Stimulated activated naive CD8-positive, alpha-beta T cell treated with anti-CD3 and anti-CD28 coated beads, Interleukin-15, amount 100 ng/mL, for 72 hours (primary cell): ENCODE data around the gene TMEM97.
"Not testable (repeated sequence)": the region's sequence is repeated elsewhere in the genome, so short reads cannot be mapped to it uniquely, and the experiment has no call there.

Experiments used
- ATAC-seq: fragments of 150-1000 bp; cut with Tn5 transposase; 2 replicates; pipeline ENCODE4 v1.10.0; 2021; ENCODE audit warnings: mild to moderate bottlenecking, moderate library complexity
- DNase-seq, 2 donors: peaks; one replicate each; pipeline ENCODE4 v3.0.0; 2021 to 2022
- H3K27ac Mint-ChIP-seq, 2 donors: one replicate each; pipeline ENCODE4 v1.8.0; 2022; ENCODE audit warnings: mild to moderate bottlenecking in 2 of 2, mixed read lengths in 2 of 2, moderate library complexity in 2 of 2
- H3K27me3 Mint-ChIP-seq: one replicate; pipeline ENCODE4 v1.8.0; 2022; ENCODE audit warnings: mixed read lengths
- H3K4me1 Mint-ChIP-seq: one replicate; pipeline ENCODE4 v1.8.0; 2022; ENCODE audit warnings: mild to moderate bottlenecking, mixed read lengths
- H3K4me3 Mint-ChIP-seq, 2 donors: one replicate each; pipeline ENCODE4 v1.8.0; 2022; ENCODE audit warnings: mild to moderate bottlenecking in 2 of 2, mixed read lengths in 2 of 2, moderate library complexity in 1 of 2
- H3K9me3 Mint-ChIP-seq, 2 donors: one replicate each; pipeline ENCODE4 v1.8.0; 2022; ENCODE audit warnings: mixed read lengths in 2 of 2

The TMEM97 gene

DNA sequence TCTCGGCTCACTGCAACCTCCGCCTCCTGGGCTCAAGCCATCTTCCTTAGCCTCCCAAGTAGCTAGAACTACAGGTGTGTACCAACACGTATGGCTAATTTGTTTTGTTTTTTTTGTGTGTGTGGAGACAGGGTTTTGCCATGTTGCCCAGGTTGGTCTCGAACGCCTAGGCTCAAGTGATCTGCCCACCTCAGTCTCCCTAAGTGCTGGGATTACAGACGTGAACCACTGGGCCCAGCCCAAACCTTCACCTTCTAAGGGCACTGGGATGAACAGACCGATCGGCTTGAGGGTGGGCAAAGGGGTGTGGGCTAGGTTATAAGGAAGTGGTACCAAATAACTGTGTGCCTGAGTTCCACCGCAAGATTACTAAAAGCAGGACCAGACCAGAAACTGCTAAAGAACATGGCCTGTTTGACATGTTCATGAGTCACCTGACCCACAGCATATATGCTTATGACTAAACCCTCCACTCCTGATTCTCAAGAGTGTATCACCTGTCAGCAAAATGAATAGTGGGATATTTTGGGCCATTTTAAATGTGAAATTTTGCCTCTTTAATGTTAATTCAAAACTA is 8.1 kb downstream of the TMEM97 start:
- Mint-ChIP-seq H3K4me3 (no peak overlapping the region), H3K4me1 (peaks cover 11% of the 10 kb centered on the region), H3K9me3 (no peaks in the 10 kb centered on the region), H3K27ac (no peak overlapping the region), H3K27me3 (no peaks in the 10 kb centered on the region)
- peak in 1 of 2 donors; percentile 45 for DNase-seq
- ATAC-seq: peak; percentile 99

DNA sequence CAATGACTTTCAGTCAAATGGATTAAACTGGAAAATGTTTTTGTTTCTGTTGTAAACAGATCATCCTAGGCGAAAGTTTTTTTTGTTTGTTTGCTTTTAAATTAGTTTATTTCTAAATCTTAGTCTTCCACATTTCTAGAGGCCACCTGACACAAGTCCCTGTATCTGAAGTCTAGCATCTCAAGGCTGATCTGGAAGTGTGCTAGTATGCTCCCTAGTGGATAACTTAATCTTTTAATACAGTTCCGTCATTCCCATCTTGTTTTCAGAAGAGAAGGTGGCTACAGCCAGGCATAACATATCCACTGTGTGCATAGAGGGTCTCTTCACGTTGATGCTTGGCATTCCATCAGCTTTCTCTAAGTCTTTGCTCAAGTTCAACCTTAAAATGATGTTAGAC is 8.7 kb downstream of the TMEM97 start:
- ATAC-seq (no peak), DNase-seq (no peak)
- no peak overlapping the region for H3K27ac Mint-ChIP-seq

DNA sequence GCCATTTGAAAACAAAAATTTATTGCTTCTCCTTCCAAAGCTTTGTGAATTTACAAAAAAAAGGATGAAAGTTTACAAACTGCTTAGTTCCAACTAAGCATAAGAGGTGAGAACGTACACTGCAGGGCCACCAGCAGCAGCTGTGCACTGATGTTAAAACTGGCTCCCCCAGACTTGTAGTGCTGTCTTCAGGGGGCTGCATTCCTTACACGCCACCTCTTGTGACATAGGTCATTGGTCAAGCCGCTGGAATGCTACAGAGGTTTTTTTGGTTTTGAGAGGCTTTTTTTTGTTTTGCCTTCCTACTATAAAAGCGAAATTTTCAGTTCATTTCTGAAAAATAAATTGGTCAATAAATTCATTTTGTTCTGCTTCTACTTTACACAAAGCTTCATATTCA is 9.3 kb downstream of the TMEM97 start:
- Mint-ChIP-seq H3K9me3 (no peaks in the 10 kb centered on the region), H3K4me1 (peaks cover 11% of the 10 kb centered on the region), H3K27ac (no peak overlapping the region), H3K27me3 (no peaks in the 10 kb centered on the region), H3K4me3 (no peak overlapping the region)
- ATAC-seq: no peak
- DNase-seq: no peak

More for the DNA sequence above, 8.7 kb downstream of the TMEM97 start:
- Mint-ChIP-seq H3K4me1 (peaks cover 11% of the 10 kb centered on the region), H3K27me3 (no peaks in the 10 kb centered on the region), H3K4me3 (no peak overlapping the region), H3K9me3 (no peaks in the 10 kb centered on the region)

DNA sequence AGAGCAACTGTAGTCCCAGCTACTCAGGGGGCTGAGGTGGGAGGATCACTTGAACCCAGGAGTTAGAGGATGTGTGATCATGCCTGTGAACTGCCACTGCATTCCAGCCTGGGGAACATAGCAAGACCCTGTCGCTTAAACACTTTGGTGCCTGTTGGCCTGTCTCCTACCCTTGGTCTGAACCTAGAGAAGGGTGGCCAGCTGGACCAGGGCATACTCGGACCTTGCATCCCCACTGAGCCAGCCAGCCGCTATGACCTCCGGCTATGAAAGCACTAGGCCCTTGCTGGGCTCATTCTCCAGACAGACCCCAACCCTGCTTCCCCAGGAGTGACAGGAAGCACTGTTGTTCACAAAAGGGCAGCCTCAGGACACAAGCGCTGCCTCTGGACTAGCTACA is 11.7 kb downstream of the TMEM97 start:
- peak overlapping the region in 1 of 2 donors; percentile 76 for H3K27ac Mint-ChIP-seq
- peaks cover 27% of the 10 kb centered on the region for H3K4me1 Mint-ChIP-seq
- no peak overlapping the region for H3K4me3 Mint-ChIP-seq
- DNase-seq: no peak
- no peak for ATAC-seq
- H3K27me3 Mint-ChIP-seq: no peaks in the 10 kb centered on the region
- no peaks in the 10 kb centered on the region for H3K9me3 Mint-ChIP-seq

DNA sequence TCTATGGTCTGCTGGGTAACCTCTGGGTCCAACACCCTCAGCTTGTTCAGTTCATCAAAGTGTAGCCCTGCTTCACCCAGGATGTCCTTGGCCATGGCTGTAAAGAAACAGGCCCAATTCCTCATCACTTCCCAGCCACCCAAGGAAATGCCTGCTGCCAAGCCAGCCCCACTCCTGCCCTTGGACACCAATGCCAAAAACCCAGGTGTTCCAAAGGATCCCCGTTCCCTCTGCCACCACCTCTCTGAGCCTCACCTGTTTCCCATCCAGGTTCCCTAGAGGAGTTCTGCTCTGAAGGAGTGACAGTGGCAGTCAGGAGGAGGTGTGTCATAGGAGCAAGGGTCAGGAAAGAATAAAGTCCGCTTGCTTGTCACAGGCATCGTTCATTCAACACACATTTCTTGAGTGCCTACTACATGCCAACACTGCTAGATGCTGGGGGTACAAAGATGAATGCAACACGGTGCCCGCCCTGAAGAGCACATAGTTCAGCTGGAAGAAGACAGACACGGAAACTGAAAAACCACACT is 13.0 kb downstream of the TMEM97 start:
- ATAC-seq (no peak), DNase-seq (no peak)
- H3K27me3 Mint-ChIP-seq: no peaks in the 10 kb centered on the region
- H3K4me3 Mint-ChIP-seq: no peak overlapping the region
- H3K27ac Mint-ChIP-seq: no peak overlapping the region
- no peaks in the 10 kb centered on the region for H3K9me3 Mint-ChIP-seq
- peaks cover 27% of the 10 kb centered on the region for H3K4me1 Mint-ChIP-seq

DNA sequence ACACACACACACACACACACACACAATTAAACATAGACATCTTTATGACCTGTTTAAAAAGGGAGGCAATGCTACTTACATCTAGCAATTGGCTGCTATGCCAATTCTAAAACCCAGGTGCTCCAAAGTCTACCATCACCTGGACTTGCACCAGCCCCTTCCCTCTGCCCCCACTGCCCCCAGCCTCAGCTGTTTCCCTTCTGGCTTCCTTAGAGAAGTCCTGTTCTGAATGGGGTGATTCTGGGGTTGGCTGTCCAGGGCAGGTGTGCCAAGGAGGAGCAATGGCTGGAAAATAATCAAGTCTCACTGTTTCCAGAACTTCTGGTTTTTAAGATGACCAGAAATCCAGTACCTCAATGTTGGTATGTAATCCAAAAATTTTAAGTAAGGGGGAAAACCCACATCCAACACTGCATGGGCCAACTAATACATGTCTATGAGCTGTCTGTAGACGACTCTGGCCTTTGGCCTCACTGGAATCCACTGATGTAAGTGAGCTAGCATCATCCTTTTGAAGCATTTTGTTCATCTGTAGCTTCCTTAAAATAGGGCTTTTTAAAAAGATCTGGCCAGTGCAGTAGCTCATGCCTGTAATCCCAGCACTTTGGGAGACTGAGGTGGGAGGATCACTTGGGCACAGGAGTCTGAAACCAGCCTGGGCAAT is 14.2 kb downstream of the TMEM97 start:
- H3K9me3 Mint-ChIP-seq: no peaks in the 10 kb centered on the region
- H3K27ac Mint-ChIP-seq: peak overlapping the region in 1 of 2 donors; percentile 7
- DNase-seq (no peak), ATAC-seq (no peak)
- peaks cover 37% of the 10 kb centered on the region for H3K4me1 Mint-ChIP-seq
- peak overlapping the region in 1 of 2 donors; percentile 94 for H3K4me3 Mint-ChIP-seq
- H3K27me3 Mint-ChIP-seq: no peaks in the 10 kb centered on the region

DNA sequence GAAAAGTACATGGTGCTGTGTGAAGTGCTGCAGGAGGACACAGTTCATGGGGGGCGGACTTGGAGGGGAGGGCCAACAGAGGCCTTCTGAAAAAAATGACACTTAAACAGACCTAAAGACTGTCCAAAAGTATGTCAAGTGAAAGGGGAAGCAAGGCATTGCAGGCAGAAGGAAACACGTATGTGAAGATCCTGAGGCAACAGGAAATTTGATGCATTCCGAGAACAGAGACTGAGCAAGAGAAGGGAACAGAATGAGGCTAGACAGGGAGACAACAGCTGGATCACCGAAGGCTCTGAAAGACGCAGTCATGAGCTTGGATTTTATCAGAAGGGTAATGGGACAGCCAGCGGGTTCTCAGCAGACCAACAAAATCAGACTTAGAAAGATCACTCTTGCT is 15.2 kb downstream of the TMEM97 start:
- ATAC-seq: no peak
- peak overlapping the region; percentile 94 to 99 for H3K4me3 Mint-ChIP-seq
- H3K4me1 Mint-ChIP-seq: peaks cover 42% of the 10 kb centered on the region
- DNase-seq: no peak
- peak overlapping the region; percentile 38 to 59 for H3K27ac Mint-ChIP-seq
- no peaks in the 10 kb centered on the region for H3K9me3 Mint-ChIP-seq
- H3K27me3 Mint-ChIP-seq: no peaks in the 10 kb centered on the region

DNA sequence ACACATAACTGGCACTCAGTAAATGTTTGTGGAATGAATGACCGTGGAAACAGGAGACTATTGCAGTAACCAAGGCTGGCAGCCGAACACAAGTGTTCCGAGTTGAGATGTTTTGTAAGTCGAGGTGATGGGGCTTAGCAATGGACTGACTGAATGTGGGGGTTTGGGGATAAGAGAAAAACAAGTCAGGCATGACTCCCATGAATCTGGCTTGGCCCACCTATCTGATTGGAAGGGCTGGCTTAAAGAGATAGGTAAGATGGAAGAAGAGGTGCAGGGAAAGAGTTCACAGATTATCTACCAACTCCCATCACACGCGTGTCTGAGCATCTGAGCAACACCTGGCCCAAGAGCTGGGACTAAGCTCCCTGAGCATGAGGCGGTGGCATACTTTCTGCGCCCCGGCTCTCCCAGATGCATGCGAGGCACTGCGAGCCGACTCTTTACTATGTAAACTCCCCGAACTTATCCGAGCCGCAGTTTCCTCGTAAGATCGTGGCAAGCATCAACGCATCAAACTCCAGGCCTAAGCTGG is 15.7 kb downstream of the TMEM97 start:
- peak overlapping the region; percentile 90 to 95 for H3K27ac Mint-ChIP-seq
- no peak for ATAC-seq
- no peaks in the 10 kb centered on the region for H3K27me3 Mint-ChIP-seq
- no peak for DNase-seq
- H3K9me3 Mint-ChIP-seq: no peaks in the 10 kb centered on the region
- peaks cover 42% of the 10 kb centered on the region for H3K4me1 Mint-ChIP-seq
- peak overlapping the region; percentile 94 to 99 for H3K4me3 Mint-ChIP-seq

DNA sequence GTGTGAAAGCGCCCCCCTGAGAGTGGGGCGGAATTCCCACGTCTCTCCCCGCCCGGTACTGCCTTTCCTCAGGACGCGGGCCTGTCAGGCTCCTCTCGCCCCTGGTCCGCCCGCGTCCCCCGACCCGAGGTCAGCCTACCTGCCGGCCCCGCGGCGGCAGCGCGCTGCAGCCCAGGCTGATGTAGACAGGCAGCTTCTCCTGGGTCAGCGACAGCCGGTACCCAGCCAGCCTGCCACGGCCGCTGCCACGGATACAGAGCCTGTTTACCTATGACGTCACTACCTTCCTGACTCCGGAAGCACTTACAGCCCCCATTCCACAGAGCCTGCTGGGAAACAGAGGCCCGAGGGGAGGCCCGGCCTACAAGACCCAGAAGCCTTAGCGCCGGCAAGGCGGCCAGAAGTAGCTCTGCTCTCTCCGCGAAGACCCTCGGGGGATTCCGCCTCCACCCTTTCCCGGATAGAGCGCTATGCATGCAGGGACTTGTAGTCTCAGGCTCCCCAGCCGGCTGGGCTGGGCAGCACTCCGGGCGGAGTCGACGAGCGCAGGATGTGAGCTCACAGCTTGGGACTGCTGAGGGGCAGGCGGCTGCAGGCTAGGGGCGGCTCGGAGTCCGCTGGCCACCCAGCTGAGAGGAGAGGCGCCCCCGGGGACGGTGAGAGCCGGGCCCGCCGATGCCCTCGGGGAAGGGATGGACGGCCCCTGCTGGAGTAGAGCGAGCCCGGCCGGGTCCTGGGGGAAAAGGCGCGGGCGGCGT is 16.4 kb downstream of the TMEM97 start, which contains the start of the genes IFT20 and TNFAIP1:
TSS of gene IFT20 (minus strand) at position 272 of the 758 bp plus-strand sequence. CDS start 3,487 bp downstream, outside the sequence.
TSS of gene TNFAIP1 (plus strand) at position 561 of the 758 bp plus-strand sequence. CDS start 3,761 bp downstream, outside the sequence.
- no peaks in the 10 kb centered on the region for H3K27me3 Mint-ChIP-seq
- ATAC-seq: peak; percentile 98

DNA sequence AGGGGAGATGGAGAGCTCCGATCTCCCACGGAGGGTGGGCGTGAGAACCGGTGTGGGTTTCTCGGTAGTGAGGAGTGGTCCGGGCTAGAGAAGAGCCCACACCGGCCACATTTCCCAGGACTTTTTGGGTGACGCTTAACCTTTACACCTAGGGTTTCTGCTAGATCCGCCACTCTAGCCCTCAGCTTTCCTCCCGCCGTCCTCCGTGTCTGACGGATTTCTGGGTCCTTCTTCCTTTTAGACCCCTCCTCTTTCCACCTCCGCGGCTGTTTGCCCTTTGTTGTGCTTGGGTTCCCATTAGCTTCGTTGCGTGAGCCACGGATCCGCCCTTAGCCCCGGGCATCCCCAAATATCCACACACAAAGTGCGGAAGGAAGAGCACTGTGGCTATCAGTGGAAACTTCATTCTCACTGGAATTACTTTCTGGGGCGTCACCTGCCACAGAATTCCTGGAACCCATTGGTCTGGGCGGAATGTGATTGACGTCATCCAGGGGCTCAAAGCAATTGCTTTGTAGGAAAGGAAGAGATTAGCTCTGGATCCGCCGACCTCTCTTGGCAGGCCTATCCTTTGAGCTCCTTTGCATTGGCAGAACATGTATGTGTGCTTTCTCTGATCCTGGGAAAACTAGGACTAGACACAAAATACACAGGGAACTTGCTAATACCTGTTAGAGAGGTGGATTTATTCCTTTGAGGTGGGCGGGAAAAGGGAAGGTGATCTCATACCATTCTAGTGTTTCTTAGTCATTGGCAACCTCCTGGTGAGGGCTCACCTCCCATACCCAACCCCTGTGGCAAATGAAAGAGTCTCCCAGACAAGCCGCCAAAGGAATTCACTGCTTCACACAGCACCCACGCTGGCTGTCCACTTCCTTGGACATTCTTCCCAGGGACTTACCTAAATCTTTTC is 17.2 kb downstream of the TMEM97 start:
- Mint-ChIP-seq H3K27ac (peak overlapping the region; percentile 98), H3K4me3 (peak overlapping the region; percentile 94 to 99), H3K9me3 (no peaks in the 10 kb centered on the region), H3K4me1 (peaks cover 51% of the 10 kb centered on the region), H3K27me3 (no peaks in the 10 kb centered on the region)
- DNase-seq: peak in 1 of 2 donors; percentile 25
- peak; percentile 5 for ATAC-seq

More for the DNA sequence above, 16.4 kb downstream of the TMEM97 start, which contains the start of the genes IFT20 and TNFAIP1:
- Mint-ChIP-seq H3K27ac (peak within 1 kb of the TSS; percentile 98), H3K4me1 (peaks cover 48% of the 10 kb centered on the region), H3K4me3 (peak within 1 kb of the TSS; percentile 94 to 99), H3K9me3 (no peaks in the 10 kb centered on the region)
- peak; percentile 97 to 99 for DNase-seq

DNA sequence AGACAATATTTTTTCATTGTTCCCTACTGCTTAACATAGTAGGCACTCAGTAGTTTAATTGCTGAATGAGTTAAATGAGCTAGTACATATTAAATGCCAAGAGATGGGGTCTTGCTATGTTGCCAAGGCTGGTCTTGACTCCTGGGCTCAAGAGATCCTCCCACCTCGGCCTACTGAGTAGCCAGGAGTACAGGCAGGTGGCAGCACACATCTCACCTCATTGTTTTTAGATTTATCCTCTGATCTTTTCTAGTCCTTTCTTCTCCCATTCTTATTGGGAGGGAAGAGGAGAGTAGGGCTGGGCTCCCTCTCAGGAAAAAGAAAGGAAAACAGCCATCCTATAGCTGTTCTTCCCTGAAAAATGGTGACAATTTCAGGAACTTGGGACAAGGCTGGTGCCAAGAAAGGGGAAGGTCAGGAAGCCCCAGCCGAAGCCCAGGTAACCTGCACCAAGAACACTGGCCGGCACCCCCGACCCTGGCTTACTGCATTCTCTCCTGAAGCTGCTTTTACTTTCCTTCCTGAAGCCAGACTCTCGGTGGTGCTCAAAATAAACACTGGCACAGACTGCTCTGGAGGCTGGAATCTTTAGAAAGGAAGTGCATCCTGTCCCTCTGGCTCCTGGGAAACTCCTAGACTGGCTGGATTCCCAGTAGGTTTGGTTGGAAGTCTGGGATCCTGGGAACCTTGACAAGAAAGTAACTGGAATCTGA is 19.2 kb downstream of the TMEM97 start:
- no peak overlapping the region for H3K4me3 Mint-ChIP-seq
- no peaks in the 10 kb centered on the region for H3K27me3 Mint-ChIP-seq
- peak overlapping the region in 1 of 2 donors; percentile 65 for H3K27ac Mint-ChIP-seq
- peaks cover 51% of the 10 kb centered on the region for H3K4me1 Mint-ChIP-seq
- ATAC-seq (no peak), DNase-seq (no peak)
- no peaks in the 10 kb centered on the region for H3K9me3 Mint-ChIP-seq

DNA sequence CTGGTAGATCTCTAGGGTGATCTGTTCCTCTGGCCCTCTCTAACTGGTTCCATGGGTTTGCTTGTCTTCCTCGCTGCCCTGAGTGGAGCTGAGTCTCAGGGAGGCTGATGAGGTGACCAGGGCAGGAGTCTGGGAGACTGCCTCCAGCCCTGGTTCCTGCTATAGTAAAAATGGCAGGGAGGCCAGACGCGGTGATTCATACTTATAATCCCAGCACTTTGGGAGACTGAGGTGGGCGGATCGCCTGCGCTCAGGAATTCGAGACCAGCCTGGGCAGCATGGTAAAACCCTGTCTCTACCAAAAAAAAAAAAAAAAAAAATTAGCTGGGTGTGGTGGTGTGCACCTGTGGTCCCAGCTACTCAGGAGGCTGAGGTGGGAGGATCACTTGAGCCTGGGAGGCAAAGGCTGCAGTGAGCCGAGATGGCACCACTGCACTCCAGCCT is 19.8 kb downstream of the TMEM97 start:
- H3K27ac Mint-ChIP-seq, H3K9me3 Mint-ChIP-seq, H3K4me3 Mint-ChIP-seq, ATAC-seq, DNase-seq, H3K27me3 Mint-ChIP-seq: not testable (repeated sequence)
- peaks cover 51% of the 10 kb centered on the region for H3K4me1 Mint-ChIP-seq

DNA sequence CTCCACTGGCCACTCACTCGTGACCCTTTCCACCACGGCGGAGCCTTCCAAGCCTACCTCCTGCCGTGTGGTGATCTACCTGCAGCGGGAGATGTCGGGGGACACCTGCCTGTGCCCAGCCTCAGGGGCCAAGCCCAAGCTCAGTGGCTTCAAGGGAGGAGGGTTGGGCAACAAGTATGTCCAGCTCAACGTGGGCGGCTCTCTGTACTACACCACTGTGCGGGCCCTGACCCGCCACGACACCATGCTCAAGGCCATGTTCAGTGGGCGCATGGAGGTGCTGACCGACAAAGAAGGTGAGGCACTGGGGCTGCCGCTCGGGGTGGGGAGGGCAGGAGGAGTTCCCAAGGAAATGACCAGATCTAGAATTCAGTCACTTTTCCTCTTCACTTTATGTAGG is 20.4 kb downstream of the TMEM97 start:
- no peaks in the 10 kb centered on the region for H3K27me3 Mint-ChIP-seq
- no peak for ATAC-seq
- peaks cover 48% of the 10 kb centered on the region for H3K4me1 Mint-ChIP-seq
- H3K27ac Mint-ChIP-seq: no peak overlapping the region
- H3K9me3 Mint-ChIP-seq: no peaks in the 10 kb centered on the region
- DNase-seq: no peak
- H3K4me3 Mint-ChIP-seq: no peak overlapping the region

DNA sequence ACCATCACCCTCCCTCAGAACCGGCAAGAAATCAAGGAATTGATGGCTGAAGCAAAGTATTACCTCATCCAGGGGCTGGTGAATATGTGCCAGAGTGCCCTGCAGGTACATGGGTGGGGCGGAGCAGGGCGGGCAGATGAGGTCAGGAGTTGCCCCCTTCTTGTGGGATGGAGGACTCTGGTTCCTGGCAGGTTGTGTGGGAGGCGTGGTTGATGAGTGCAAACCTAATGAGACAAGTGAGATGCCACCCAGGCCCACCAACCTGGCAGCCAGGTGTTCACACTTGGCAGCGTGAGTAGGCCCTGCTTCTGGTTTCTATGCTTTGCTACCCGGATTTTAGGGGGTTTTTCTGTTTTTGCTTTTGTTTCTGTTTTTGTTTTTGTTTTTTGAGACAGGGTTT is 21.4 kb downstream of the TMEM97 start:
- Mint-ChIP-seq H3K27ac (no peak overlapping the region), H3K4me3 (no peak overlapping the region), H3K4me1 (peaks cover 42% of the 10 kb centered on the region), H3K27me3 (no peaks in the 10 kb centered on the region), H3K9me3 (no peaks in the 10 kb centered on the region)
- ATAC-seq (no peak), DNase-seq (no peak)
